Peyer's patch (tissue), 4 donors: ENCODE results near the gene RBM17. TPM values are rescaled to one million over a fixed set of nuclear protein-coding genes. Genes with fewer than 3 reads are reported as not detected.

Source experiments
- DNase-seq, 3 donors: peaks; one replicate each; pipeline ENCODE4 v3.0.0-alpha.2; 2017 to 2019
- H3K27ac ChIP-seq, 4 donors: fragments of 200-600 bp; sonication (generic); one replicate each; pipeline ENCODE4 v1.5.1; 2016 to 2019
- H3K27me3 ChIP-seq, 2 donors: fragments of 200-600 bp; sonication (generic); one replicate each; pipeline ENCODE4 v1.5.1; 2019
- H3K36me3 ChIP-seq, 3 donors: fragments of 200-600 bp; sonication (generic); one replicate each; pipeline ENCODE4 v1.5.1; 2016 to 2019
- H3K4me1 ChIP-seq, 4 donors: fragments of 200-600 bp; sonication (generic); one replicate each; pipeline ENCODE4 v1.5.1; 2016 to 2019
- H3K4me3 ChIP-seq, 4 donors: fragments of 200-600 bp; sonication (generic); 1 replicate in 3 of 4; 2 replicates in 1 of 4; pipeline ENCODE4 v1.5.1; 2016 to 2019; ENCODE audit warnings: mild to moderate bottlenecking in 1 of 4
- H3K9me3 ChIP-seq, 4 donors: fragments of 200-600 bp; sonication (generic); one replicate each; pipeline ENCODE4 v1.5.1; 2016 to 2019; ENCODE audit warnings: mild to moderate bottlenecking in 1 of 4
- POLR2A ChIP-seq, 2 donors: fragments of 450-650 bp; IDR thresholded peaks; one replicate each; pipeline ENCODE4 v1.5.1; 2017; ENCODE audit warnings: antibody characterized with exemption in 2 of 2, mild to moderate bottlenecking in 2 of 2, moderate library complexity in 2 of 2
- total RNA-seq, 4 donors: library from RNA; depleted of rRNA; stranded (reverse); fragments of >200 nt; gene quantifications; one replicate each; pipeline ENCODE4 v1.1.0, GENCODE V29; 2016
- TF ChIP-seq, protein P1 (sequence below), 6 experiments: fragments of 450-650 bp in 4 of 6; fragments of 200-600 bp in 2 of 6; sonication (generic) in 1 of 6; IDR thresholded peaks; one replicate each; pipeline ENCODE4 v1.5.1; 2017 to 2019; ENCODE audit warnings: antibody characterized with exemption in 6 of 6, mild to moderate bottlenecking in 3 of 6, moderate library complexity in 1 of 6

Gene RBM17
- total RNA-seq, 4 donors from 2014 or later, result 66.4 to 166 (median 101) TPM

DNA sequence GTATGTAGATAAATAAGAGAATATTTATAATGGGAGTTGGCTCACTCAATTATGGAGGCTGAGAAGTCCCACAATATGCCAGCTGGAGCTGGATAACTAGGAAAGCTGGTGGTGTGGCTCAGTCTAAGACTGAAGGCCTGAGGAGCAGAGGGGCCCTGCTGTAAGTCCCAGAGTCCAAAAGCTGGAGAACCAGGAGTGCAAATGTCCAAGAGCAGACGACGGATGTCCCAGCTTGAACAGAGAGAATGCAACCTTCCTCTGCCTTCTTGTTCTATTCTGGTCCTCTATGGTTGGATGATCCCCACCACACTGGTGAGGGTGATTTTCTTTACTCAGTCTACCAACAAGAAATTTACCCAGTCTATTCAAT lies 39.8 kb upstream of the RBM17 start:
- Histone ChIP-seq H3K27me3 (no peaks in the 10 kb centered on the region), H3K4me3 (no peak overlapping the region), H3K4me1 (peaks cover 6 to 30% (median 21%) of the 10 kb centered on the region in 4 donors), H3K27ac (peak overlapping the region in 3 of 4 donors; percentile 69 to 87 (median 72)), H3K36me3 (no peaks in the 10 kb centered on the region), H3K9me3 (no peaks in the 10 kb centered on the region)
- TF ChIP-seq POLR2A (IDR thresholded peaks at IDR 0.05), result no peak
- TF ChIP-seq, protein P1, sequence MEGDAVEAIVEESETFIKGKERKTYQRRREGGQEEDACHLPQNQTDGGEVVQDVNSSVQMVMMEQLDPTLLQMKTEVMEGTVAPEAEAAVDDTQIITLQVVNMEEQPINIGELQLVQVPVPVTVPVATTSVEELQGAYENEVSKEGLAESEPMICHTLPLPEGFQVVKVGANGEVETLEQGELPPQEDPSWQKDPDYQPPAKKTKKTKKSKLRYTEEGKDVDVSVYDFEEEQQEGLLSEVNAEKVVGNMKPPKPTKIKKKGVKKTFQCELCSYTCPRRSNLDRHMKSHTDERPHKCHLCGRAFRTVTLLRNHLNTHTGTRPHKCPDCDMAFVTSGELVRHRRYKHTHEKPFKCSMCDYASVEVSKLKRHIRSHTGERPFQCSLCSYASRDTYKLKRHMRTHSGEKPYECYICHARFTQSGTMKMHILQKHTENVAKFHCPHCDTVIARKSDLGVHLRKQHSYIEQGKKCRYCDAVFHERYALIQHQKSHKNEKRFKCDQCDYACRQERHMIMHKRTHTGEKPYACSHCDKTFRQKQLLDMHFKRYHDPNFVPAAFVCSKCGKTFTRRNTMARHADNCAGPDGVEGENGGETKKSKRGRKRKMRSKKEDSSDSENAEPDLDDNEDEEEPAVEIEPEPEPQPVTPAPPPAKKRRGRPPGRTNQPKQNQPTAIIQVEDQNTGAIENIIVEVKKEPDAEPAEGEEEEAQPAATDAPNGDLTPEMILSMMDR (IDR thresholded peaks at IDR 0.05), result no peak
- DNase-seq, result peak in 1 of 3 donors; percentile 15

DNA sequence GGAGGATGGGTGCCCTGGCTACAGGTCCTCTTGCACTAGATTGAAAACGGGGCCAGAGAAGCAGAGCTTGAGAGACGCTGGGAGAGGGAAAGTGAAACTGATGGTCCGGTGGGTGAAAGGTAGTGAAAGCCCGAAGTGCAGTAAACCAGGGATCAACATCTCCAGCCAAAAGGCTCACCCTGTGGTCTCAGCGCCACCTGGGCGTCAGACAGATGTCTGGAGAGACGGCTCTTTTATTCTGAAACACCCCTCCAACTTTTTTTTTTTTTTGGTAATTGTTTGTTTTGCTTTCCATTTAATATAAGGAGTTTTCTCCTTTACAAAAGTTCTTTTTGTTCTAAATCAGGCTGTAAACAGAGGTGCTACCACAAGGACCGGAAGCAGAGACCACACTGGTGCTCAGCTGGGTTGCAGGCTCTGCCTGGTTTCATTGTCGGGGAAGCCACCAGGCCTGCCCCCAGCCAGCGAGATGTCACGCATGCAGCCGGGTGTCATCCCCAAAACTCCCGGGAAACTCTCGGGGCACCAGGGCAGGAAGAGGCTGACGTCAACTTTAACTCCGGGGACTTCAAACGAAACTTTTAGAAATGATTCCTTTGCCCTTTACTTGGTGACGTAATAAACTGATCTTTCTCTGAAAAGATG lies 37.9 kb upstream of the RBM17 start:
- Histone ChIP-seq H3K4me1 (peaks cover 7 to 25% (median 24%) of the 10 kb centered on the region in 4 donors), H3K27ac (peak overlapping the region; percentile 69 to 87 (median 74)), H3K9me3 (no peaks in the 10 kb centered on the region), H3K4me3 (peak overlapping the region; percentile 23 to 47 (median 40)), H3K36me3 (no peaks in the 10 kb centered on the region), H3K27me3 (no peaks in the 10 kb centered on the region)
- TF ChIP-seq POLR2A (IDR thresholded peaks at IDR 0.05), result no peak
- TF ChIP-seq, protein P1 (IDR thresholded peaks at IDR 0.05), result peak in 4 of 6 experiments; percentile 43 to 52 (median 48)
- DNase-seq, result peak; percentile 74 to 95 (median 92)

DNA sequence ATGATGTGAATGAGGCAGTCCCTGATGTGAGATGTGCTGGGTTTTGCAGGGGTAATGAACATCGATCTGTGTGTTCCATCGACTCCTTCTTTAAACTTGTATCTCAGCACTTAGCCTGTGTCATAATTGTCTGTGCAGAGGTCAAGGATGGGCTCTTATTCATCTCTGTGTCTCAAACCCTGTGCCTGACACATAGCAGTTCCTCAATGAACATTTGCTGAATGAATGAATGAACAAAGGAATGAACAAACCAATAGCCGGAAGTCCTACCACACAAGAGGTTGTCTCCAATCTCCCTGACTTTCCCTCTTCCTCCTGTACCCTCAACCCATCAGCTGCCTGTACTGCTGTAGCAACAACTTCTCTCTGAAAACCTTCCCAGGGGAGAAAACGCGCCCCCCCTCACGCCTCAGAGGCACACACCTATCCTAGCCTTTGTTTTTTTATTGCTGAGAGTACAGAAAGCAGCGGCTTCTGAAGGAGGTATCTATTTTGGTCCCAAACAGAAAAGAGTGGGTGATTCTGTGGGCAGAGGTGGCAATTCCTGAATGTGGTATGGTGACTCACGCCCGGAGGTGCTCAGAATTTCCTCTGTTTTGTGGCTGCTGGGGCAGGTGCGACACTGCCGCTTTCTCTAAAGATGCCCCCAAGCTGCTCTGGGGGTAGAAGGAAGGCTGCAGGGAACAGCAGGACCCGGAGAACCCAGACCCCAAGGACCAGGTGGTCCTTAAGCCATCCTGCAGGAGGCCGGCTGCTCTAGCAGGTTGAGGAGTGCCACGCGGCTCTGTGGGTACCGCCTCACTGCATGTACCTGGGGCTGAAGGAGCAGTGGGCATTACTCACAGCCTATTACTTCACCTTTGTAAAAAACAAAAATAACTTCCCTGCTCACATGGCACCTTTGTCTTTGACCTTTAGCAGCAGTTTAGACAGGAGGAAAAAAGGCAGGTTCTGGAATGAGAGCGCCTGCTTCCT lies 36.3 kb upstream of the RBM17 start:
- H3K4me3 ChIP-seq, result no peak overlapping the region
- H3K9me3 ChIP-seq, result no peaks in the 10 kb centered on the region
- no peaks in the 10 kb centered on the region for H3K36me3 ChIP-seq
- no peaks in the 10 kb centered on the region for H3K27me3 ChIP-seq
- TF ChIP-seq POLR2A (IDR thresholded peaks at IDR 0.05), result no peak
- TF ChIP-seq, protein P1 (IDR thresholded peaks at IDR 0.05), result no peak
- DNase-seq, result peak in 2 of 3 donors; percentile 76 to 87
- peaks cover 7 to 28% (median 24%) of the 10 kb centered on the region in 4 donors for H3K4me1 ChIP-seq
- peak overlapping the region; percentile 55 to 87 (median 64) for H3K27ac ChIP-seq

DNA sequence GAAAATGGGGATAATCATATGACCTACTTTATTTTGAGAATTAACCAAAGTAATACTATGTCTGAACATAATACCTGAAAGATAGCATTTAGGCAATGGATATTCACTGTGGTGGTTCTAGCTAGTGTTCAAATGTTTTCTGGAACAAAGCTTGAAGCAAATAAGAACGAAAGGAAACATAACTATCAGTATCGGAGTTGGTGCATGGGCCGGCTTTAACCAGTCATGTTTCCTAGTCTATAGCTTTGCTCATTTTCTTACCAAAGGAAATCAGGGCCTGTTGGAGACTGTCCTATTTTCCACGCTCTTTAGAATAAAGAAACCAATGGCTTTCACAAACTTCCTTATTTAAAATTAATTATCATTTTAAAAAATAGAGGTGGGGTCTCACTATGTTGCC lies 35.5 kb upstream of the RBM17 start:
- Histone ChIP-seq H3K36me3 (no peaks in the 10 kb centered on the region), H3K27ac (peak overlapping the region; percentile 55 to 87 (median 64)), H3K27me3 (no peaks in the 10 kb centered on the region), H3K9me3 (no peaks in the 10 kb centered on the region), H3K4me1 (peaks cover 7 to 25% (median 23%) of the 10 kb centered on the region in 4 donors), H3K4me3 (no peak overlapping the region)
- DNase-seq, result peak in 1 of 3 donors; percentile 15
- no peak for TF ChIP-seq POLR2A (IDR thresholded peaks at IDR 0.05)

DNA sequence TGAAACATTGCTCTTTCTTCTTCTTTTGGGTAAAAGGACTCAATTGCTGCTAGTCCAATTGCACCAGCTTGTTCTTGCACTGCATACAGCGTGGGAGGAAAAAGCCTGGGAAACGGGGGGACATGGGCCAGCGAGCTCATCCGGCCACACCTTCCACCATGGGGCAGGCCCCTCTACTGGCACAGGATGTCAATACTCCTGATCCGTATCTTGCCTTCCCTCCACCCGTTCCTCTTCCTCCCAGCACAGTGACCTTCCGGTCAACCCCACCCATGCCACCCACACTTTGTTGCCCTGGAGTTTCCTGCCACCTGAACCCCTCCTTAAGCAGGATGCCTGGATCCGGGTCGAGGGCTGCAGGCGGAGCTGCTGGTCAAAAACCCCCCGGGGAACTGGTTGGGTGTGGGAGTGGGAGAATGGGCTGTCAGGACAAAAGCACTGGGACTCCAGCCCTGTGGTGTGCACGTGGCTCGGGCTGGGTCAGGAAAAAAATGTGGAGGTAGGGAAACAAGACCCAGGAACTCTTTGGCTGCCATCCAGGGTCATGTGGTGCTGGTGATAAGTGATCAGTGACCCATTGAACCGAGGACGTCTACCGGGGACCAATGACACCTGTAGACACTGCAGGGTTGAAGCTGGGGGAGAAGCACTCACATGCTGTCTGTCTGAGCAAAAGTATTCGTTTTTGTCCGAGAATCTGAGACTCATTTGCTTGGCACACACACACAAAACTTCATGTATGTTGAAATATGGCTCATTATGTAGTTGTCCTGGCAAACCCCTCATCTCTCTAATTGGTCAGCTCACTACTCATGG lies 34.8 kb upstream of the RBM17 start:
- peak in 1 of 2 donors; percentile 24 for TF ChIP-seq POLR2A (IDR thresholded peaks at IDR 0.05)
- TF ChIP-seq, protein P1 (IDR thresholded peaks at IDR 0.05), result no peak
- H3K36me3 ChIP-seq, result no peaks in the 10 kb centered on the region
- no peaks in the 10 kb centered on the region for H3K27me3 ChIP-seq
- DNase-seq, result peak; percentile 59 to 90 (median 84)
- H3K4me3 ChIP-seq, result peak overlapping the region in 1 of 4 donors; percentile 19
- peak overlapping the region; percentile 58 to 87 (median 68) for H3K27ac ChIP-seq
- H3K9me3 ChIP-seq, result no peaks in the 10 kb centered on the region
- peaks cover 7 to 25% (median 21%) of the 10 kb centered on the region in 4 donors for H3K4me1 ChIP-seq
